Heart left ventricle (tissue), 13 donors: ENCODE measurements around the gene COPE.

Experiments used
- CTCF ChIP-seq, 12 donors: fragments of 200-600 bp; sonication (generic) in 4 of 12; IDR thresholded peaks; one replicate each; pipeline versions ENCODE4 v1.5.0 to v1.8.0; 2018 to 2022; ENCODE audit warnings: antibody characterized with exemption in 12 of 12, mild to moderate bottlenecking in 5 of 12
- POLR2A ChIP-seq, 2 donors: fragments of 450-650 bp; IDR thresholded peaks; one replicate each; pipeline ENCODE4 v1.6.1; 2017; ENCODE audit warnings: antibody characterized with exemption in 2 of 2, mild to moderate bottlenecking in 2 of 2, moderate library complexity in 2 of 2
- donor health status: ischemic (EF 13 %, LVEDD 7.1; RV severe dilation, severe dysfunction).
- donor health status: DM: no; HTN: yes; CAD: no.
- donor health status: DM: no; HTN: no; CAD: no.
- donor health status: ischemic (EF 25% LVEDD 6.9; RV normal size, moderate dysfunction).
- donor health status: ischemic (EF 25% LVEDD 5.7; RV mildly dilated, moderate dysfunction).
- donor health status: ischemic (EF 35%, LVEDD 5.7; RV mildly dilated, moderate dysfunction).
- donor health status: nonischemic (EF 11% LVEDD 7.7; RV severe dilation, severe dysfunction).
- donor health status: DM: yes; HTN: yes; CAD: no.
- donor health status: PGD.
- donor health status: ischemic (EF 29% LVEDD 5.4; RV normal size, mild dysfunction).
- donor health status: nonischemic (EF 23%, LVEDD 6.1; RV moderate dilation, normal function).

GRCh38 chr19:18861917-18862316 lies 57.3 kb downstream of the COPE start:
- TF ChIP-seq CTCF (IDR thresholded peaks at IDR 0.05) (no peak), POLR2A (IDR thresholded peaks at IDR 0.05) (no peak)
